Measurements from ENCODE around the gene FBN3. TPM values are rescaled to one million over a fixed set of nuclear protein-coding genes. Genes with fewer than 3 reads are reported as not detected.
"Not testable (repeated sequence)": the region's sequence is repeated elsewhere in the genome, so short reads cannot be mapped to it uniquely, and the experiment has no call there.

The FBN3 gene
- total and polyA plus RNA-seq, 9 donors, result 4.8 to 17.7 (median 12.7) TPM

GRCh38 chr19:8039231-8039630 lies 110.2 kb downstream of the FBN3 start:
- Histone ChIP-seq H3K4me1 (ENCODE audit: control insufficient read depth, insufficient read depth, low read length) (peaks cover 33% of the 10 kb centered on the region), H3K4me3 (ENCODE audit: low read length) (no peak overlapping the region), H3K27ac (ENCODE audit: low read length) (no peak overlapping the region), H3K9me3 (replicated peaks; ENCODE audit: control insufficient read depth, low read depth, low read length) (no peaks in the 10 kb centered on the region), H3K27me3 (ENCODE audit: control insufficient read depth, insufficient read depth, low read length) (peaks cover 2% of the 10 kb centered on the region), H3K36me3 (ENCODE audit: control insufficient read depth, insufficient read depth, low read length) (no peaks in the 10 kb centered on the region)
- WGBS (ENCODE audit: insufficient coverage), result 100% methylated on average over 2 of the region's 3 CpGs
- DNase-seq, result no peak

DNA sequence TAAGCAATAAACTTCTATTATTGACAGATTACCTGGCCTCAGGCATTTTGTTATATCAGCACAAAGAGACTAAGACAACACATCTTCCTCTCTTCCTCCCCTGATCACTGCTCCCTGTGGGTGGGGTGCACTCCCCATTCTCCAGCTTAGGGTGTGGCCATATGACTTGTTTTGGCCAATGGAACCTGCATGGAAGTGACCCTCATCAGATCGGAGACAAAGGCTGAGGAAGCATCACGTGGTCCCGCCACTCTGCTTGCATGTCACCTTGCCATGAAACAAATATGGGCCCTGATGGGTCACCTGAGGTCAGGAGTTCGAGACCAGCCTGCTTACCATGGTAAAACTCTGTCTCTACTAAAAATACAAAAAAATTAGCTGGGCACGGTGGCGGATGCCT lies 110.6 kb downstream of the FBN3 start:
- Histone ChIP-seq H3K9me3 (replicated peaks; ENCODE audit: control insufficient read depth, low read depth, low read length) (no peaks in the 10 kb centered on the region), H3K4me3 (ENCODE audit: low read length) (no peak overlapping the region), H3K27ac (ENCODE audit: low read length) (no peak overlapping the region), H3K36me3 (ENCODE audit: control insufficient read depth, insufficient read depth, low read length) (no peaks in the 10 kb centered on the region), H3K27me3 (ENCODE audit: control insufficient read depth, insufficient read depth, low read length) (peaks cover 2% of the 10 kb centered on the region), H3K4me1 (ENCODE audit: control insufficient read depth, insufficient read depth, low read length) (peaks cover 35% of the 10 kb centered on the region)
- no peak for DNase-seq
- 83% methylated on average over 3 of the region's 6 CpGs for WGBS (ENCODE audit: insufficient coverage)

GRCh38 chr19:8036434-8037099 lies 112.8 kb downstream of the FBN3 start:
- WGBS (ENCODE audit: insufficient coverage), result 42% methylated on average over 5 of the region's 7 CpGs
- H3K9me3 ChIP-seq (replicated peaks; ENCODE audit: control insufficient read depth, low read depth, low read length), result no peaks in the 10 kb centered on the region
- H3K36me3 ChIP-seq (ENCODE audit: control insufficient read depth, insufficient read depth, low read length), result no peaks in the 10 kb centered on the region
- no peaks in the 10 kb centered on the region for H3K27me3 ChIP-seq (ENCODE audit: control insufficient read depth, insufficient read depth, low read length)
- H3K4me3 ChIP-seq (ENCODE audit: low read length), result no peak overlapping the region
- peak overlapping the region; percentile 76 for H3K27ac ChIP-seq (ENCODE audit: low read length)
- peak; percentile 89 for DNase-seq
- peaks cover 44% of the 10 kb centered on the region for H3K4me1 ChIP-seq (ENCODE audit: control insufficient read depth, insufficient read depth, low read length)

GRCh38 chr19:8034178-8034525 lies 115.2 kb downstream of the FBN3 start:
- Histone ChIP-seq H3K9me3 (replicated peaks; ENCODE audit: control insufficient read depth, low read depth, low read length) (no peaks in the 10 kb centered on the region), H3K36me3 (ENCODE audit: control insufficient read depth, insufficient read depth, low read length) (no peaks in the 10 kb centered on the region), H3K27ac (ENCODE audit: low read length) (peak overlapping the region; percentile 75), H3K4me1 (ENCODE audit: control insufficient read depth, insufficient read depth, low read length) (peaks cover 47% of the 10 kb centered on the region), H3K27me3 (ENCODE audit: control insufficient read depth, insufficient read depth, low read length) (no peaks in the 10 kb centered on the region), H3K4me3 (ENCODE audit: low read length) (no peak overlapping the region)
- 84% methylated on average over 3 of the region's 6 CpGs for WGBS (ENCODE audit: insufficient coverage)
- DNase-seq, result peak; percentile 83

- DNase-seq; H3K27me3 ChIP-seq (ENCODE audit: control insufficient read depth, insufficient read depth, low read length); H3K9me3 ChIP-seq (replicated peaks; ENCODE audit: control insufficient read depth, low read depth, low read length); H3K36me3 ChIP-seq (ENCODE audit: control insufficient read depth, insufficient read depth, low read length); H3K4me3 ChIP-seq (ENCODE audit: low read length): not testable (repeated sequence)
- peak overlapping the region; percentile 75 for H3K27ac ChIP-seq (ENCODE audit: low read length)
- WGBS (ENCODE audit: insufficient coverage), result 73% methylated on average over 11 of the region's 22 CpGs
- H3K4me1 ChIP-seq (ENCODE audit: control insufficient read depth, insufficient read depth, low read length), result peaks cover 52% of the 10 kb centered on the region
Observed at GRCh38 chr19:8033287-8034177, 115.9 kb downstream of the FBN3 start.

GRCh38 chr19:8030960-8031359 lies 118.4 kb downstream of the FBN3 start:
- WGBS (ENCODE audit: insufficient coverage), result 82% methylated on average over 4 of the region's 8 CpGs
- peaks cover 36% of the 10 kb centered on the region for H3K4me1 ChIP-seq (ENCODE audit: control insufficient read depth, insufficient read depth, low read length)
- no peak for DNase-seq
- H3K27me3 ChIP-seq (ENCODE audit: control insufficient read depth, insufficient read depth, low read length), result no peaks in the 10 kb centered on the region
- H3K27ac ChIP-seq (ENCODE audit: low read length), result no peak overlapping the region
- no peaks in the 10 kb centered on the region for H3K9me3 ChIP-seq (replicated peaks; ENCODE audit: control insufficient read depth, low read depth, low read length)
- H3K36me3 ChIP-seq (ENCODE audit: control insufficient read depth, insufficient read depth, low read length), result no peaks in the 10 kb centered on the region
- H3K4me3 ChIP-seq (ENCODE audit: low read length), result no peak overlapping the region

GRCh38 chr19:8028951-8029491 lies 120.4 kb downstream of the FBN3 start:
- peak; percentile 57 for DNase-seq
- WGBS (ENCODE audit: insufficient coverage), result no CpG with 5 or more reads among the region's 12 CpGs
- Histone ChIP-seq H3K9me3 (replicated peaks; ENCODE audit: control insufficient read depth, low read depth, low read length) (no peaks in the 10 kb centered on the region), H3K36me3 (ENCODE audit: control insufficient read depth, insufficient read depth, low read length) (no peaks in the 10 kb centered on the region), H3K27me3 (ENCODE audit: control insufficient read depth, insufficient read depth, low read length) (no peaks in the 10 kb centered on the region), H3K4me1 (ENCODE audit: control insufficient read depth, insufficient read depth, low read length) (peaks cover 27% of the 10 kb centered on the region), H3K27ac (ENCODE audit: low read length) (peak overlapping the region; percentile 35), H3K4me3 (ENCODE audit: low read length) (no peak overlapping the region)

DNA sequence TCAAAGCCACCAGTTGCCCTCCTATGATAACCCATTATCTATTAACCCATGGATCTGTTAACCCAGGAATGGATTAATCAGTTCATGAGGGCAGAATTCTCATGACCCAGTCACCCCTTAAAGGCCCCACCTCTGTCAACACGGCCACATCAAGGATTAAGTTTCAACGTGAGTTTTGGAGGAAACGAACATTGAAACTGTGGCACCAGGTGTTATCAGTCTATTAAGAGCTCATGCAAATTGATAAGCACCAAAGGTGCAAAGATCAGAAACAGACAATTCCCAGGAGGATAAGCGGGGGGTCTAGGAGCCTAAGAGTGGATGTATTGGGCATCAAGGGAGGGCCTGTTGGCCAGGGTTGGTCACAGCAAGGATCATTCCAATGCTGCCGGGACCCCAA lies 124.1 kb downstream of the FBN3 start:
- Histone ChIP-seq H3K9me3 (replicated peaks; ENCODE audit: control insufficient read depth, low read depth, low read length) (no peaks in the 10 kb centered on the region), H3K4me1 (ENCODE audit: control insufficient read depth, insufficient read depth, low read length) (peaks cover 18% of the 10 kb centered on the region), H3K27ac (ENCODE audit: low read length) (no peak overlapping the region), H3K27me3 (ENCODE audit: control insufficient read depth, insufficient read depth, low read length) (no peaks in the 10 kb centered on the region), H3K36me3 (ENCODE audit: control insufficient read depth, insufficient read depth, low read length) (no peaks in the 10 kb centered on the region), H3K4me3 (ENCODE audit: low read length) (no peak overlapping the region)
- no peak for DNase-seq
- WGBS (ENCODE audit: insufficient coverage), result 73% methylated on average over 4 of the region's 5 CpGs

DNA sequence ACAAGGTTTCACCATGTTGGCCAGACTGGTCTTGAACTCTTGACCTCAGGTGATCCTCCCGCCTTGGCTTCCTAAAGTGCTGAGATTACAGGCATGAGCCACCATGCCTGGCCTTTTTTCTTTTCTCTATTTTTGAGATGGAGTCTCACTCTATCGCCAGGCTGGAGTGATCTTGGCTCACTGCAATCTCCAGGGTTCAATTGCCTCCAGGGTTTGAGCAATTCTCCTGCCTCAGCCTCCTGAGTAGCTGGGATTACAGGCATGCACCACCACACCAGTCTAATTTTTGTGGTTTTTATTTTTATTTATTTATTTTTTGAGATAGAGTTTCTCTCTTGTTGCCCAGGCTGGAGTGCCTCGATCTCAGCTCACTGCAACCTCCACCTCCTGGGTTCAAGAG lies 125.1 kb downstream of the FBN3 start:
- H3K27me3 ChIP-seq (ENCODE audit: control insufficient read depth, insufficient read depth, low read length); DNase-seq; H3K27ac ChIP-seq (ENCODE audit: low read length); H3K4me3 ChIP-seq (ENCODE audit: low read length); H3K36me3 ChIP-seq (ENCODE audit: control insufficient read depth, insufficient read depth, low read length); H3K9me3 ChIP-seq (replicated peaks; ENCODE audit: control insufficient read depth, low read depth, low read length): not testable (repeated sequence)
- WGBS (ENCODE audit: insufficient coverage), result 100% methylated on average over 1 of the region's 3 CpGs
- H3K4me1 ChIP-seq (ENCODE audit: control insufficient read depth, insufficient read depth, low read length), result peaks cover 14% of the 10 kb centered on the region

- no peaks in the 10 kb centered on the region for H3K9me3 ChIP-seq (replicated peaks; ENCODE audit: control insufficient read depth, low read depth, low read length)
- DNase-seq, result no peak
- H3K27ac ChIP-seq (ENCODE audit: low read length), result no peak overlapping the region
- H3K4me1 ChIP-seq (ENCODE audit: control insufficient read depth, insufficient read depth, low read length), result peaks cover 5% of the 10 kb centered on the region
- no CpG with 5 or more reads among the region's 5 CpGs for WGBS (ENCODE audit: insufficient coverage)
- H3K4me3 ChIP-seq (ENCODE audit: low read length), result no peak overlapping the region
- H3K27me3 ChIP-seq (ENCODE audit: control insufficient read depth, insufficient read depth, low read length), result no peaks in the 10 kb centered on the region
- no peaks in the 10 kb centered on the region for H3K36me3 ChIP-seq (ENCODE audit: control insufficient read depth, insufficient read depth, low read length)
Observed at GRCh38 chr19:8023371-8023770, 126.0 kb downstream of the FBN3 start.
